Gastroesophageal sphincter (tissue), 4 donors: ENCODE data around the gene SLC22A7. TPM values are rescaled to one million over a fixed set of nuclear protein-coding genes. Genes with fewer than 3 reads are reported as not detected.
A peak's percentile ranks its signal among the peaks of the same experiment; 100 is the strongest.

ENCODE experiments used
- ATAC-seq: fragments of 150-250 bp; one replicate; pipeline ENCODE4 v1.9.1; 2016; ENCODE audit warnings: mild to moderate bottlenecking, moderate library complexity
- H3K27ac ChIP-seq, 4 donors: fragments of 200-600 bp; sonication (generic) in 3 of 4; 1 replicate in 3 of 4; 2 replicates in 1 of 4; pipeline ENCODE4 v1.5.1; 2016 to 2019
- H3K27me3 ChIP-seq: fragments of 200-600 bp; sonication (generic); one replicate; pipeline ENCODE4 v1.5.1; 2019
- H3K36me3 ChIP-seq, 2 donors: fragments of 200-600 bp; sonication (generic); one replicate each; pipeline ENCODE4 v1.5.1; 2019; ENCODE audit warnings: control low read depth in 1 of 2
- H3K4me1 ChIP-seq, 3 donors: fragments of 200-600 bp; sonication (generic); 1 replicate in 2 of 3; 2 replicates in 1 of 3; pipeline ENCODE4 v1.5.1; 2016 to 2019; ENCODE audit warnings: control low read depth in 2 of 3
- H3K4me3 ChIP-seq, 2 donors: fragments of 200-600 bp; sonication (generic); one replicate each; pipeline ENCODE4 v1.5.1; 2019; ENCODE audit warnings: mild to moderate bottlenecking in 1 of 2, moderate library complexity in 1 of 2
- H3K9me3 ChIP-seq, 3 donors: fragments of 200-600 bp; sonication (generic); one replicate each; pipeline ENCODE4 v1.5.1; 2017 to 2019; ENCODE audit warnings: control low read depth in 2 of 3
- CTCF ChIP-seq, 4 experiments: fragments of 200-600 bp in 2 of 4; fragments of 450-650 bp in 2 of 4; sonication (generic) in 1 of 4; IDR thresholded peaks; one replicate each; pipeline ENCODE4 v1.5.1; 2017 to 2019; ENCODE audit warnings: antibody characterized with exemption in 4 of 4, mild to moderate bottlenecking in 2 of 4, moderate library complexity in 2 of 4
- EP300 ChIP-seq: sonication (generic); formaldehyde crosslinking; IDR thresholded peaks from one replicate; pipeline ENCODE4 v1.6.1; 2017; ENCODE audit warnings: antibody characterized with exemption, mild to moderate bottlenecking
- POLR2A ChIP-seq, 2 donors: fragments of 450-650 bp; IDR thresholded peaks; one replicate each; pipeline ENCODE4 v1.6.1; 2017; ENCODE audit warnings: antibody characterized with exemption in 2 of 2, mild to moderate bottlenecking in 2 of 2, moderate library complexity in 1 of 2
- POLR2AphosphoS5 ChIP-seq: sonication (generic); formaldehyde crosslinking; IDR thresholded peaks from one replicate; pipeline ENCODE4 v1.6.1; 2017; ENCODE audit warnings: antibody characterized with exemption
- WGBS, 2 donors: methylation state at CpG; one replicate each; pipeline ENCODE4 v1.1.5; 2018; ENCODE audit warnings: low coverage in 1 of 2; 5-methylcytosine and 5-hydroxymethylcytosine counted together
- total RNA-seq, 4 donors: library from RNA; depleted of rRNA; stranded (reverse); fragments of >200 nt; gene quantifications; one replicate each; pipeline ENCODE4 v1.1.0, GENCODE V29; 2016

Gene SLC22A7
- total RNA-seq, 4 donors from 2014 or later, result not detected

GRCh38 chr6:43282636-43283513 is 15.2 kb upstream of the SLC22A7 start:
- WGBS, 2 donors, result 82% methylated on average over 5 of the region's 32 CpGs; no CpG with 5 or more reads in 1 of the 2 donors
- ATAC-seq, result no peak
- peaks cover 0 to 17% (median 0%) of the 10 kb centered on the region in 3 donors for H3K4me1 ChIP-seq
- H3K9me3 ChIP-seq, result no peaks in the 10 kb centered on the region
- TF ChIP-seq EP300 (no peak), POLR2A (IDR thresholded peaks at IDR 0.05) (no peak), CTCF (IDR thresholded peaks at IDR 0.05) (no peak), POLR2AphosphoS5 (no peak)
- H3K36me3 ChIP-seq, result no peaks in the 10 kb centered on the region
- peaks cover 46% of the 10 kb centered on the region for H3K27me3 ChIP-seq
- H3K27ac ChIP-seq, result no peak overlapping the region
- no peak overlapping the region for H3K4me3 ChIP-seq

- no peak for ATAC-seq
- peaks cover 46% of the 10 kb centered on the region for H3K27me3 ChIP-seq
- no peak overlapping the region for H3K27ac ChIP-seq
- peaks cover 0 to 11% (median 0%) of the 10 kb centered on the region in 3 donors for H3K4me1 ChIP-seq
- H3K9me3 ChIP-seq, result no peaks in the 10 kb centered on the region
- WGBS, 2 donors, result no CpG with 5 or more reads among the region's 18 CpGs
- H3K36me3 ChIP-seq, result no peaks in the 10 kb centered on the region
- H3K4me3 ChIP-seq, result no peak overlapping the region
- TF ChIP-seq CTCF (IDR thresholded peaks at IDR 0.05), result no peak
Measured at GRCh38 chr6:43283514-43283901, 14.6 kb upstream of the SLC22A7 start.

GRCh38 chr6:43283905-43284304 is 14.2 kb upstream of the SLC22A7 start:
- Histone ChIP-seq H3K27me3 (peaks cover 46% of the 10 kb centered on the region), H3K9me3 (no peaks in the 10 kb centered on the region), H3K36me3 (no peaks in the 10 kb centered on the region), H3K4me3 (no peak overlapping the region), H3K27ac (no peak overlapping the region), H3K4me1 (peaks cover 0 to 8% (median 0%) of the 10 kb centered on the region in 3 donors)
- WGBS, 2 donors, result no CpG with 5 or more reads among the region's 27 CpGs
- ATAC-seq, result no peak
- no peak for TF ChIP-seq EP300
- TF ChIP-seq POLR2AphosphoS5, result no peak
- TF ChIP-seq CTCF (IDR thresholded peaks at IDR 0.05), result no peak
- no peak for TF ChIP-seq POLR2A (IDR thresholded peaks at IDR 0.05)

- Histone ChIP-seq H3K4me3 (peak overlapping the region in 1 of 2 donors; percentile 30), H3K27ac (no peak overlapping the region), H3K9me3 (no peaks in the 10 kb centered on the region), H3K4me1 (peaks cover 0 to 8% (median 0%) of the 10 kb centered on the region in 3 donors), H3K27me3 (peaks cover 46% of the 10 kb centered on the region), H3K36me3 (no peaks in the 10 kb centered on the region)
- no peak for TF ChIP-seq EP300
- TF ChIP-seq POLR2A (IDR thresholded peaks at IDR 0.05), result no peak
- TF ChIP-seq CTCF (IDR thresholded peaks at IDR 0.05), result no peak
- TF ChIP-seq POLR2AphosphoS5, result no peak
- ATAC-seq, result no peak
- WGBS, 2 donors, result no CpG with 5 or more reads among the region's 83 CpGs
Measured at GRCh38 chr6:43284991-43285781, 12.9 kb upstream of the SLC22A7 start.
